Neural progenitor cell (in vitro differentiated cells): Measurements from ENCODE around the gene GRIN2D.

Experiments
- EZH2 ChIP-seq: fragments of 200-600 bp; sonication (generic); IDR thresholded peaks from 2 replicates; pipeline ENCODE4 v1.6.1; 2017; ENCODE audit warnings: antibody characterized with exemption, mild to moderate bottlenecking, moderate library complexity
- EZH2phosphoT487 ChIP-seq: fragments of 200-600 bp; sonication (generic); IDR thresholded peaks from 2 replicates; pipeline ENCODE4 v1.6.1; 2017; ENCODE audit warnings: antibody characterized with exemption
- TF ChIP-seq, protein P1 (sequence below): fragments of 200-600 bp; sonication (generic); IDR thresholded peaks from 2 replicates; pipeline ENCODE4 v1.5.1; 2017; ENCODE audit warnings: antibody characterized with exemption, mild to moderate bottlenecking

DNA sequence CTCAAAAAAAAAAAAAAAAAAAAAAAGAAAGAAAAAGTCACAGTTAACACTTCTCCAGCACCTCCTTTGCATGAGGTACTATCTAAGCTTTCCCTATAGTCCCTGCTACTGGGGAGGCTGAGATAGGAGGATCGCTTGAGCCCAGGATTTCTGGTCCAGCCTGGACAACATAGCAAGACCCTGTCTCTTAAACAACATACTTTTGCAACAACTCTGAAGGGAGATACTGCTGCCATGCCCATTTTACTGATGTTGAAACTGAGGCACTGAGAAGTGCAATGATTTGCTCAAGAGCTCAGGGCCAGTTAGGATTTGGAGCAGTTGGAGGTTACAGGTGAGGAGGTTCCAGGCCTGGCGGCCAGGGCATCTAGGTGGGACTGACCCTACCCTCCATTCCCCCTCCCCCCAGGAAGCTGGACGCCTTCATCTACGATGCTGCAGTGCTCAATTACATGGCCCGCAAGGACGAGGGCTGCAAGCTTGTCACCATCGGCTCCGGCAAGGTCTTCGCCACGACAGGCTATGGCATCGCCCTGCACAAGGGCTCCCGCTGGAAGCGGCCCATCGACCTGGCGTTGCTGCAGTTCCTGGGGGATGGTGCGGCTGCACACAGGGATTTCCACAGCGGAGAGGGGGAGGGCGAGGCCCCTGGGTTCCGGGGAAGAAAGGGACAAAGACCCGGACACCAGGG lies 48.0 kb downstream of the GRIN2D start:
- TF ChIP-seq, protein P1, sequence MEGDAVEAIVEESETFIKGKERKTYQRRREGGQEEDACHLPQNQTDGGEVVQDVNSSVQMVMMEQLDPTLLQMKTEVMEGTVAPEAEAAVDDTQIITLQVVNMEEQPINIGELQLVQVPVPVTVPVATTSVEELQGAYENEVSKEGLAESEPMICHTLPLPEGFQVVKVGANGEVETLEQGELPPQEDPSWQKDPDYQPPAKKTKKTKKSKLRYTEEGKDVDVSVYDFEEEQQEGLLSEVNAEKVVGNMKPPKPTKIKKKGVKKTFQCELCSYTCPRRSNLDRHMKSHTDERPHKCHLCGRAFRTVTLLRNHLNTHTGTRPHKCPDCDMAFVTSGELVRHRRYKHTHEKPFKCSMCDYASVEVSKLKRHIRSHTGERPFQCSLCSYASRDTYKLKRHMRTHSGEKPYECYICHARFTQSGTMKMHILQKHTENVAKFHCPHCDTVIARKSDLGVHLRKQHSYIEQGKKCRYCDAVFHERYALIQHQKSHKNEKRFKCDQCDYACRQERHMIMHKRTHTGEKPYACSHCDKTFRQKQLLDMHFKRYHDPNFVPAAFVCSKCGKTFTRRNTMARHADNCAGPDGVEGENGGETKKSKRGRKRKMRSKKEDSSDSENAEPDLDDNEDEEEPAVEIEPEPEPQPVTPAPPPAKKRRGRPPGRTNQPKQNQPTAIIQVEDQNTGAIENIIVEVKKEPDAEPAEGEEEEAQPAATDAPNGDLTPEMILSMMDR: no peak
- TF ChIP-seq EZH2: no peak
- TF ChIP-seq EZH2phosphoT487: no peak
